GM15510 (cell line): Measurements from ENCODE around the gene FOXP2.

Experiments
- POLR2A ChIP-seq: IDR thresholded peaks from 3 replicates; pipeline ENCODE4 v1.6.1; 2011; ENCODE audit warnings: borderline replicate concordance; ENCODE audit not compliant: insufficient read length; ENCODE audit errors: extremely low read depth

The FOXP2 gene

DNA sequence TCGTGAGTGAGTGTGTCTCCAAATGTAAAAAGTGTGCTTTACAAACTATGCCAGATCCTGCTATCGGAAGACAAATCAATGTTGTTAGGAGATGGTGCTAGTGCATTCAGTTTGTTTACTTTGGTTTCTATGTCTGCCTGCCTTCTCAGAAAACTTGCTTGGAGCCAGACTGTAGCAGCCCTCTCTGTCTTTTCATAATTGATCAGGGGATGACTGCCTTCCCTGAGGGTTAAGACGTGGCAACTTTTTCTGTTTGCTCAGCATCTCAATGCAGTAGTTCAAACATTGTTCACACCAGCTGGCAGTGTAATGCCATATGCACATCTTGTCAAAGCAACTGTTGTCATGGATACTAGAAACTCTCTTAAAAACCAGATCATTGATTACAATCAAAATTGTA is 118.5 kb downstream of the FOXP2 start:
- TF ChIP-seq POLR2A, result no peak

DNA sequence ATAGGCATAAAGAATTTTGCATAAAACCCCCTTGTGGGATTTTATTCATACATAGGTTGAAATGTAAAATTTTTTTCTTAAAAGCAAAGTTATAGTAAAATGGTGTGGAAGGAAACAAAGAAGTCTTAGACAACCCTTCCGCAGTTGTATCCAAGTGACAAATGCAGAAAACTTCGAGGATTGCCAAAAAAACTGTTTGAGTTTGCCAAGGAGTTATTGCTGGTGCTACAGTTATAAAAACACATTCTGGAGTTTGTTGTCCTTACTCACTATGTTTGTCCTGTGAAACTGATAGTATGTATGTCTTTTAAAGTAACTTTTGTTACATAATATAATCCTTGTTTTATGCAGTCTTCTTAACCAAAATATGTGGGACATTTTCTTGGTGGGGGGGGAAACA is 120.3 kb downstream of the FOXP2 start:
- no peak for TF ChIP-seq POLR2A

GRCh38 chr7:114539575-114539974 is 125.0 kb downstream of the FOXP2 start:
- TF ChIP-seq POLR2A, result no peak

GRCh38 chr7:114540291-114540690 is 125.7 kb downstream of the FOXP2 start:
- TF ChIP-seq POLR2A, result no peak

DNA sequence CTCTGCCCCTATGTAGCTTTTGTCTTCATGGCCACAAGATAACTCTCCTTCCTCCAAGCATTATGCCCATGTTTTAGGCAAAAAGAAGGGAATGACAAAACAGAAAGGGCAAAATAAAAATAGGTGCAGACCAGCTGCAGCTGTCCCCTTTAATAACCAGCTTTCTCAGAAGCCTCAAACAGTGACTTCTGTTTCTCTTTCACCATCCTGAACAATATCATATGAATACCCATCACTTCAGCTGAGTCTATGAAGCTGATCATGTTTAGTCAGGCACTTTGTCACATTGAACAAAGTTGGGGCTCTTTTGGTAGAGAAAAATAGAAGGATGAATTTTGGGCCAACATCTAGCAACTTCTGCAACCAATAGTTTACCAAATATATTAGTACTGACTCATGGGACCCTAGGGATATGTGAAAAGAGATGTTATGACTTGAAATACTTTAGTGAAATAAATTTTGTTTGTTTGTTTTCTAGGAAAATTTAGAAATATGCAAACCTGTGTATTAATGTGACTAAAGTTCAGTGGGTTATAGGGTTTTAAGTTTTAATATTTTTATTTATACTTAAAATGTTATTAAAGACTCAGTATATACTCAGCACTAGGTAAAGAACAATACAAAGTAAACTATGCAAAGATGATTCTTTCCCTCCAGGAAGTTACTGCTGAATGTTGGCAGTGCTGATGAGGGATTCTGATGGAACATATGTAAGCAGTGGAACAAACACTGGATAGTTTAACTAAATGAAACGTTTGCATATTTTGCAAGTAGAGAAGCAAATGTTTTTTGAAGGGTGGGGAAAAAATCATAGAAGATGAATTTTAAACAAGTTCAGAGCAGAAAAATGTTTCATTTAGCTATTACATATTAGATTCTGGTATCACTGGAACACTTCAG is 133.7 kb downstream of the FOXP2 start:
- no peak for TF ChIP-seq POLR2A

DNA sequence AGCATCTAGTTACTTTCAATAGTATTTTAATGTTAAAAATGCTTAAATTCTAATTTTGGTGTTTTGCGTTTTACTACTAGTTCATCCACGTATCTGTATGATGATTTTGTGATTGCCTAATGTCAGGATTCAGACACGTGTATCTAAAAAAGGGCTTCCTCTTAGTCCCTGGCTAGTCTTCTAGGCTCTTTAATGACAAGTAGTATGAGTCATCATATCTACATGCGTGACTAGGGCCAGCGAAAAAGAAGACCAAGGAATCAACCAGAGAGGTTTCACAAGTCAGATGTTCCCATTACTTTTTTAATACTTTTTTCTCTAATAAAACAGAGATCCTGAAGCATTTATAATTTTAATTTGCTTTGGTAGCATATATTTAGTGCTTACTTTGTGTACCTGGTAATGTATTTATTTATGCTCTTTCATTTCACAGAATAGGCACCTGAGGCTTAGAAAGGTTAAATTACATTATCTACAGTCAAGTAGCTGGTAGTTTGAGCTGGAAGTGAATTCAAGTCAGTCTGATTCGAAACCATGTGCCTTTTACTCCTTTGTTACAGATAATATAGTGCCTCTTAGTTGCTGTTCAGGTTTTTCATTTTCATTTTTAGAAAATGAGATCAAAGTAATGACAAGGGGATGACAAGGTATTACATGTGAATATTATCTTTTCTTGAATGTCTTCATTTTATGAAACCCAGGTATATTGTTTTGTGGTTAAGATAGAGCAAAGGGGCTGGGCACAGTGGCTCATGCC is 140.3 kb downstream of the FOXP2 start:
- TF ChIP-seq POLR2A, result no peak

GRCh38 chr7:114567416-114567815 is 152.8 kb downstream of the FOXP2 start:
- no peak for TF ChIP-seq POLR2A

GRCh38 chr7:114569220-114569619 is 154.6 kb downstream of the FOXP2 start:
- TF ChIP-seq POLR2A, result no peak

DNA sequence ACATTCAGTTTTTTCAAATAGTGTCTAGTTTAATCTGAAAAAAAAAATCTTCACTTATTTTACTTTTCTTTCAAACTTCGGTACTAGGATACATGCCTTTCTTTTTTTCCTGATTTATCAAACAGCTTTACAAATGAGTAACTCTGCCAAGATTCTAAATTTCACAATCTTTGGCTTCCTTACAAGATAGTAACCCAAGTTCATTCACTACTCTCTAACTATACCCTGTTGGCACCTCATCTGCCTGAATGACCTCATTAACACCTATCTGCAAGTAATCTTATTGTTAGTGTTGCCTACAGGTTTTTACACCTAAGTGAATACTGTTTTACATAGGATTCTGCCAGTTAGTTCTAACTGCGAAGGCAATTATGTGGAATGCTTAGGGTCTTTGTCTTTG is 159.8 kb downstream of the FOXP2 start:
- TF ChIP-seq POLR2A, result no peak

- TF ChIP-seq POLR2A, result no peak
These were observed 160.5 kb downstream of the FOXP2 start for GRCh38 chr7:114575098-114575497.

GRCh38 chr7:114588506-114588905 is 173.9 kb downstream of the FOXP2 start:
- no peak for TF ChIP-seq POLR2A

- no peak for TF ChIP-seq POLR2A
These were observed 174.8 kb downstream of the FOXP2 start for GRCh38 chr7:114589436-114589835.

DNA sequence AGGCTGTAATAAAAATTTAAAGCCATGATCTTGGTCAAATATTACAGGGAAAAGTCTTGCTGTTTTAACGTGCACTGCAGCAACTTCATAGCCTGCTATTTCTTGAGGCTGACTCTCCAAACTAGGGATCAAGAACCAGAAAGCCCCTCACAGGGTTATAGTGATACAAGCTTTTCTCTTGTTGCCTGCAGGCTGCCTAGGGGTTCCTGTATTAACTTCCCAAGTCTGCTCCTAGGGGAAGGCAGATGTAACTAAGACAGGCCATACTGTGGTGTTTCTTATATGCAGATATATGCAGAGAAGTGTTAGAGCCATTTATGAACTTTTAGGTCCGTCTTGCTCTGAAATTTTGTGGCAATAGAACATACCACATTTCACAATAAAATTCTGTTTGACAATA is 175.7 kb downstream of the FOXP2 start:
- TF ChIP-seq POLR2A, result no peak

DNA sequence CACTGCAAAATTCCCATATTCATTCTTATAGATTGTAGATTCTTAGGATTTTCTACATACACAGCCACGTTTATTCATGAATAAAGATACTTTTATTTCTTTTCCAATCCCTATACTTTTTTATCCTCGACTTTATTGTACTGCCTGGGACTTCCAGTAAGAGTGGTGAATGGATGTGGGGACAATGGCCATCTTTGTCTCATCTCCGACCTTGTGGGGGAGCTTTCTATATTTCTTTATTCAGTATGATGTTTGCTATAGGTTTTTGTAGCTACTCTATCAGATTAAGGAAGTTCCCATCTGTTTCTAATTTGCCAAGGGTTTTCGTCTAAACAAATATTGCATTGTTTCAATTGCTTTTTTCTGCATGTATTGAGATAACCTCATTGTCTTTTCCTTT is 184.3 kb downstream of the FOXP2 start:
- no peak for TF ChIP-seq POLR2A

DNA sequence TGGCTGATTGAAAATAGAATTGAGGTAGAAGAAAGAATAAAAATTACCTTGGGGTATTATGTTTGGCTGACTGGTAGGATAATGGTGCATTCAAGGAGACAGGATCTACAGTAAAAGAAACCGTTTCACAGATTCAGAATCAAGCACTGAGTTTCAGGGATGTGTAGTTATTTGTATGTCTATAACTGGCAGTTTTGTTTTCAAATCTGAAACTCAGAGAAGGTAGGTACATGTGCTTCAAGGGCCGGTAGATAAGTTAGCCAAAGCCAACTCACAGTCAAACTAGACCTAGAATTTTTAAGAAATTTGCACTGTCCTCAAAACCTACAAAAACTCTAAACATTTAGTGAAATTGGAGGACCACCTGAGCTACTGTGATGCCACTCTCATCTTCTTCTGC is 191.5 kb downstream of the FOXP2 start:
- no peak for TF ChIP-seq POLR2A

GRCh38 chr7:114620208-114620607 is 205.6 kb downstream of the FOXP2 start:
- no peak for TF ChIP-seq POLR2A
